Fibroblast of the aortic adventitia (primary cell): Measurements from ENCODE around the gene PIP5K1C. TPM values are rescaled to one million over a fixed set of nuclear protein-coding genes. Genes with fewer than 3 reads are reported as not detected.

ENCODE experiments used
- DNase-seq: peaks from one replicate; pipeline ENCODE4 v3.0.0-alpha.2; 2010; ENCODE audit warnings: low read depth
- H3K4me3 ChIP-seq: 2 replicates; pipeline ENCODE4 v1.5.1; 2011; ENCODE audit warnings: low read depth, mild to moderate bottlenecking, control low read depth, low read length, moderate library complexity
- total RNA-seq: library from RNA; depleted of rRNA; stranded (reverse); fragments of >200 nt; gene quantifications from 2 replicates; pipeline ENCODE4 v1.2.3, GENCODE V29; 2012; ENCODE audit warnings: low replicate concordance
- TF ChIP-seq, protein P1 (sequence below): IDR thresholded peaks from 2 replicates; pipeline ENCODE4 v1.5.1; 2011; ENCODE audit warnings: mild to moderate bottlenecking, low read length, control low read depth, inconsistent platforms; ENCODE audit not compliant: insufficient read depth

PIP5K1C gene
- total RNA-seq, 1 donor = 32.2 TPM

DNA sequence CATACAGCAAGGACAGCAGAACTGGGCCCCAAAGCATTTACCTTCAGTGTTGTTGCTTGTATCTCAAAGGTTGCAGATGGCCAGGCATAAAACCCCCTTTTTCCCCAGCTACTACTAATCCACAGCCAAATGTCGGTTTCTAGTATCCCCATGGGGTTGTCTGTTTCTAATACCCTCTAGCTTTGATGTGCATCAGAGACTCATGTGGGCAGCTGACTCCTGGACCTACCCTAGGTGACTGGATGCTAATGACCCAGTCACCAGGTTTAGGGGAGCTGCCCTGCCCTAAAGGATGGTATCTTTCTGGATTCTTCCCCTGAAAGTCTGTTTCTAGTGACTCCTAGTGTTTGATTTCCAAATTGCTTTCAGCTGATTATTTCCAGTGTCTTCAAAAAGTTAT lies 31.8 kb upstream of the PIP5K1C start:
- TF ChIP-seq, protein P1, sequence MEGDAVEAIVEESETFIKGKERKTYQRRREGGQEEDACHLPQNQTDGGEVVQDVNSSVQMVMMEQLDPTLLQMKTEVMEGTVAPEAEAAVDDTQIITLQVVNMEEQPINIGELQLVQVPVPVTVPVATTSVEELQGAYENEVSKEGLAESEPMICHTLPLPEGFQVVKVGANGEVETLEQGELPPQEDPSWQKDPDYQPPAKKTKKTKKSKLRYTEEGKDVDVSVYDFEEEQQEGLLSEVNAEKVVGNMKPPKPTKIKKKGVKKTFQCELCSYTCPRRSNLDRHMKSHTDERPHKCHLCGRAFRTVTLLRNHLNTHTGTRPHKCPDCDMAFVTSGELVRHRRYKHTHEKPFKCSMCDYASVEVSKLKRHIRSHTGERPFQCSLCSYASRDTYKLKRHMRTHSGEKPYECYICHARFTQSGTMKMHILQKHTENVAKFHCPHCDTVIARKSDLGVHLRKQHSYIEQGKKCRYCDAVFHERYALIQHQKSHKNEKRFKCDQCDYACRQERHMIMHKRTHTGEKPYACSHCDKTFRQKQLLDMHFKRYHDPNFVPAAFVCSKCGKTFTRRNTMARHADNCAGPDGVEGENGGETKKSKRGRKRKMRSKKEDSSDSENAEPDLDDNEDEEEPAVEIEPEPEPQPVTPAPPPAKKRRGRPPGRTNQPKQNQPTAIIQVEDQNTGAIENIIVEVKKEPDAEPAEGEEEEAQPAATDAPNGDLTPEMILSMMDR = no peak
- no peak for DNase-seq
- H3K4me3 ChIP-seq = no peak overlapping the region

DNA sequence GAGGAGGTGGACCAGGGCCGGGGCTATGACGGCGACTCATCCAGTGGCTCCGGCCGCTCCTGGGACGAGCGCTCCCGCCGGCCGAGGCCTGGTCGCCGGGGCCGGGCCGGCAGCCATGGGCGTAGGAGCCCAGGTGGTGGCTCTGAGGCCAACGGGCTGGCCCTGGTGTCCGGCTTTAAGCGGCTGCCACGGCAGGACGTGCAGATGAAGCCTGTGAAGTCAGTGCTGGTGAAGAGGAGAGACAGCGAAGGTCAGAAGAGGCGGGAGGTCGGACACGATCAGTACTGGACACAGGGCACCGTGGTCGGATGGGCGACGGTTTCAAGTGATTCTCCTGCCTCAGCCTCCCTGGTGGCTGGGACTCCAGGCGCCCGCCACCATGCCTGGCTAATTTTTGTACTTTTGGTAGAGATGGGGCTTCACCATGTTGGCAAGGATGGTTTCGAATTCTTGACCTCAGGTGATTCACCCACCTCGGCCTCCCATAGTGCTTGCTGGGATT lies 30.2 kb upstream of the PIP5K1C start:
- TF ChIP-seq, protein P1 = no peak
- no peak overlapping the region for H3K4me3 ChIP-seq
- DNase-seq = no peak

DNA sequence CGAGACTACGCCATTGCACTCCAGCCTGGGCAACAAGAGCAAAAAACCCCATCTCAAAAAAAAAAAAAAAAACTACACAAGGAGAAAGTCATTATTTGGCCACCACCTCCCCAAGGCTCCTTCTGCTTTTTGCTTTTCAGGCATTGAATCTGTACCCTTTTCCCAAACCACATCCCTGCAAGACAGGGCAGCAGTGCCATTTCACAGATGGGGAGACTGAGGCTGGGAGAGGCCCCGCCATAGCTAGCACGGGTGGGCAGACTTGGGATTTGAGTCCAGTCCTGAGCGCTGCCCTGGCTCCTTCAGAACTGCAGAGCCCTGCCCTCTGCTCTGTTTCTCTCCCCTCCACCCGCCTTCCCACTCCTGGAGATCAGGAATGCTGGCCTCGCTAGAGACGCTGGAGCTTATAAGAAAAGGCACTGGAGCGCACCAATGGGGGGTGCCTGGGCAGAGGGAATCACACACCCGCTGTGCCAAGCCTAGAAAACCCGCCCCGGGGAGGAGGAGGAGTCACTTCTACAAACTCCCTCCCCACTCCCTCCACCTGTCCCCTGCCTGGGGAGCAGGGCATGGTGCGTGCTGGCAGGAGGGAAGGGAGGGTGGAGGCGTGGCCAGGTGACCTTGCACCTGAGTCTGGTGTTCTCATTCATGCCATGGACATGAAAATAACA lies 25.5 kb upstream of the PIP5K1C start:
- DNase-seq = no peak
- TF ChIP-seq, protein P1 = no peak
- H3K4me3 ChIP-seq = no peak overlapping the region

DNA sequence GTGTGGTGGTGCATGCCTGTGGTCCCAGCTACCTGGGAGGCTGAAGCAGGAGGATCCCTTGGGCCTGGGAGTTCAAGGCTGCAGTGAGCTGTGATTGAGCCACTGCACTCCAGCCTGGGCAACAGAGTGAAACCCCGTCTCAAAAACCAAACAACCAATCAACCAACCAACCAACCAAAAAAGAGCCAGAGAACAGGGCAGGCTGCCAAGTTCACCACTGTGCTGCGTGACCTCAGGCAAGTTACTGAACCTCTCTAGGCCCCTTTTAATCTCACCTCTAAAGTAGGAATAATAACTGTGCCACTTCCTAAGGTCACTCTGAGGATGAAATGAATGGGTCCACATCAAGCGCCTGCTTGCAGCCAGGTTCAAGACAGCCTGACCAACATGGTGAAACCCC lies 24.9 kb upstream of the PIP5K1C start:
- TF ChIP-seq, protein P1 = no peak
- H3K4me3 ChIP-seq = no peak overlapping the region
- DNase-seq = no peak

DNA sequence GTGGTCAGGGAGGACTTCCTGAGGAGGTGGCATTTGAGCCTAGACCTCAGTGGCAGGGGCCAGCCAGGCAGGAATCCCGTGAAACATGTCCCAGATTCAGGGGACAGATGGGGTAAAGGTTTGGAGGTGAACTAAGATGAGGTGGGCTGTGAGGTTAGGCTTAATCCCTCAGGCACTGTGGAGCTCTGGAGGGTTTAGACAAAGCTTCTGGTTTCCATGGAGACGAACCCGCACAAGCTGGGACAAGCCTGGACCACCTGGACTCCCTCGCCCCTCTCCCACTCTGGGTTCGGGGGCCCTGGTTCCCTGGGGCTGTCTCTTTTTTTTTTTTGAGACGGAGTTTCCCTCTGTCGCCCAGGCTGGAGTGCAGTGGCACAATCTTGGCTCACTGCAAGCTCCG lies 23.6 kb upstream of the PIP5K1C start:
- H3K4me3 ChIP-seq = no peak overlapping the region
- DNase-seq = no peak
- TF ChIP-seq, protein P1 = no peak

DNA sequence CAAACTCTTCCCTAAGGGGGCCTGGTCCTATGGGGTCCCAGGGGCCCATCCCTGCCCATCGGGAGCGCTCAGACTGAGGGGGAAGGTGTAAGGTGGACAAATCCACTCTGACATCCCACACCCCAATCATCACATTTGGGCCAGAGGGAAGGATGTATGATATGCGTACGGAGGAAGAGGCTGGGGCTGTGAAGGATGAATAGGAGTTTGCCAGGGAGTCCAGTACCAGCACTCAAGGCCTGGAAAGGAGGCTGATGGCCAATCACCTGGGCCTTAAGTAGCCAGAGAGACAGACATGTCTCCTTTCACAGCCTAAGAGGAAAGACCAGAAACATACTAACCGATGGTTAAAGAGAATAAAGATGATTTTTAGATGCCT lies 22.8 kb upstream of the PIP5K1C start:
- no peak for DNase-seq
- H3K4me3 ChIP-seq = no peak overlapping the region
- TF ChIP-seq, protein P1 = no peak
